Ovary (tissue), 3 donors: ENCODE data around the gene NSG2.

Experiments used
- POLR2A ChIP-seq: fragments of 450-650 bp; IDR thresholded peaks from one replicate; pipeline ENCODE4 v1.6.1; 2017; ENCODE audit warnings: antibody characterized with exemption, mild to moderate bottlenecking, moderate library complexity
- TF ChIP-seq, protein P1 (sequence below), 3 donors: fragments of 450-650 bp in 2 of 3; fragments of 200-600 bp in 1 of 3; IDR thresholded peaks; one replicate each; pipeline versions ENCODE4 v1.5.1 to v1.8.0; 2016 to 2022; ENCODE audit warnings: antibody characterized with exemption in 3 of 3, mild to moderate bottlenecking in 1 of 3
- donor health status: DM: no; HTN: no; CAD: no.

DNA sequence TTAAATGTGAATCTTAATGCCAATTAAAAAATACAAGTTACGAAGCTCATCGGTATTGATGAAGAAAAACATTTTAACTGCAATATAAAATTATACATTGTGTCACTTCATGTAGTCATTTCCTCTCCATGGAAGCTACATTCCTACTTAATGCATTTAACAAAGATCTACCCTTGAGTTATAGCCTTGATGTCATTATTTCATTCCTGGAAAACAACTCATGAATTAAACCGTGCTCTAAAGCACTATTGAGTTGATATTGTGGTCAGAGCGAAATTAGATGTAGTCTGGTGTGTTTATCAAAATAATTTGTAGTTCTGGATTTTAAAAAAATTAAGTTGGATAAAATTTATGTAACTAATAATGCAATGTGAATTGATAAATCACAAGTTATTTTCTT, 45.4 kb upstream of the NSG2 start:
- TF ChIP-seq, protein P1, sequence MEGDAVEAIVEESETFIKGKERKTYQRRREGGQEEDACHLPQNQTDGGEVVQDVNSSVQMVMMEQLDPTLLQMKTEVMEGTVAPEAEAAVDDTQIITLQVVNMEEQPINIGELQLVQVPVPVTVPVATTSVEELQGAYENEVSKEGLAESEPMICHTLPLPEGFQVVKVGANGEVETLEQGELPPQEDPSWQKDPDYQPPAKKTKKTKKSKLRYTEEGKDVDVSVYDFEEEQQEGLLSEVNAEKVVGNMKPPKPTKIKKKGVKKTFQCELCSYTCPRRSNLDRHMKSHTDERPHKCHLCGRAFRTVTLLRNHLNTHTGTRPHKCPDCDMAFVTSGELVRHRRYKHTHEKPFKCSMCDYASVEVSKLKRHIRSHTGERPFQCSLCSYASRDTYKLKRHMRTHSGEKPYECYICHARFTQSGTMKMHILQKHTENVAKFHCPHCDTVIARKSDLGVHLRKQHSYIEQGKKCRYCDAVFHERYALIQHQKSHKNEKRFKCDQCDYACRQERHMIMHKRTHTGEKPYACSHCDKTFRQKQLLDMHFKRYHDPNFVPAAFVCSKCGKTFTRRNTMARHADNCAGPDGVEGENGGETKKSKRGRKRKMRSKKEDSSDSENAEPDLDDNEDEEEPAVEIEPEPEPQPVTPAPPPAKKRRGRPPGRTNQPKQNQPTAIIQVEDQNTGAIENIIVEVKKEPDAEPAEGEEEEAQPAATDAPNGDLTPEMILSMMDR (IDR thresholded peaks at IDR 0.05), result no peak
- no peak for TF ChIP-seq POLR2A
